Measurements from ENCODE around the gene BHLHA9. TPM values are rescaled to one million over a fixed set of nuclear protein-coding genes. Genes with fewer than 3 reads are reported as not detected.

BHLHA9 gene
- total RNA-seq = not detected

GRCh38 chr17:1270210-1271029 is at the start of gene BHLHA9:
Gene BHLHA9 (plus strand): TSS chr17:1270444. CDS start chr17:1270564, 120 bp downstream.
- ATAC-seq = no peak
- DNase-seq (ENCODE audit: low spot score in 2 of 2) = no peak
- H3K9me3 Mint-ChIP-seq = no peaks in the 10 kb centered on the region
- no peaks in the 10 kb centered on the region for H3K36me3 Mint-ChIP-seq
- no peak within 1 kb of the TSS for H3K27ac Mint-ChIP-seq

GRCh38 chr17:1221209-1221608 is 49.0 kb upstream of the BHLHA9 start:
- H3K36me3 Mint-ChIP-seq = no peaks in the 10 kb centered on the region
- ATAC-seq (no peak), DNase-seq (ENCODE audit: low spot score in 2 of 2) (no peak)
- H3K9me3 Mint-ChIP-seq = no peaks in the 10 kb centered on the region
- no peak overlapping the region for H3K27ac Mint-ChIP-seq

GRCh38 chr17:1222321-1222720 is 47.9 kb upstream of the BHLHA9 start:
- DNase-seq (ENCODE audit: low spot score in 2 of 2) (no peak), ATAC-seq (no peak)

GRCh38 chr17:1223662-1224061 is 46.6 kb upstream of the BHLHA9 start:
- H3K27ac Mint-ChIP-seq = no peak overlapping the region
- no peak for ATAC-seq

More at GRCh38 chr17:1222321-1222720, 47.9 kb upstream of the BHLHA9 start:
- Mint-ChIP-seq H3K27ac (no peak overlapping the region), H3K9me3 (no peaks in the 10 kb centered on the region), H3K36me3 (no peaks in the 10 kb centered on the region)

GRCh38 chr17:1224330-1224729 is 45.9 kb upstream of the BHLHA9 start:
- DNase-seq (ENCODE audit: low spot score in 2 of 2) (no peak), ATAC-seq (no peak)
- H3K27ac Mint-ChIP-seq = no peak overlapping the region
- peaks cover 0 to 6% of the 10 kb centered on the region in 2 donors for H3K36me3 Mint-ChIP-seq
- no peaks in the 10 kb centered on the region for H3K9me3 Mint-ChIP-seq

More at GRCh38 chr17:1223662-1224061, 46.6 kb upstream of the BHLHA9 start:
- Mint-ChIP-seq H3K9me3 (no peaks in the 10 kb centered on the region), H3K36me3 (peaks cover 0 to 6% of the 10 kb centered on the region in 2 donors)
- no peak for DNase-seq (ENCODE audit: low spot score in 2 of 2)

GRCh38 chr17:1226308-1226707 is 43.9 kb upstream of the BHLHA9 start:
- ATAC-seq (no peak), DNase-seq (ENCODE audit: low spot score in 2 of 2) (no peak)
- Mint-ChIP-seq H3K9me3 (no peaks in the 10 kb centered on the region), H3K27ac (no peak overlapping the region), H3K36me3 (peaks cover 6 to 13% of the 10 kb centered on the region in 2 donors)

- Mint-ChIP-seq H3K36me3 (peaks cover 6 to 13% of the 10 kb centered on the region in 2 donors), H3K9me3 (no peaks in the 10 kb centered on the region), H3K27ac (no peak overlapping the region)
- DNase-seq (ENCODE audit: low spot score in 2 of 2) (no peak), ATAC-seq (no peak)
Measured at GRCh38 chr17:1227365-1227764, 42.9 kb upstream of the BHLHA9 start.

GRCh38 chr17:1227917-1228780 is 42.1 kb upstream of the BHLHA9 start:
- ATAC-seq (peak in 1 of 2 donors; percentile 24), DNase-seq (ENCODE audit: low spot score in 2 of 2) (no peak)
- Mint-ChIP-seq H3K36me3 (peaks cover 6 to 13% of the 10 kb centered on the region in 2 donors), H3K27ac (peak overlapping the region in 1 of 2 donors; percentile 93), H3K9me3 (no peaks in the 10 kb centered on the region)

- Mint-ChIP-seq H3K36me3 (peaks cover 6 to 13% of the 10 kb centered on the region in 2 donors), H3K27ac (no peak overlapping the region), H3K9me3 (no peaks in the 10 kb centered on the region)
- ATAC-seq (peak in 1 of 2 donors; percentile 33), DNase-seq (ENCODE audit: low spot score in 2 of 2) (no peak)
Measured at GRCh38 chr17:1228781-1229348, 41.4 kb upstream of the BHLHA9 start.

- DNase-seq (ENCODE audit: low spot score in 2 of 2) (peak in 1 of 2 donors; percentile 42), ATAC-seq (peak; percentile 63 to 70)
- Mint-ChIP-seq H3K36me3 (peaks cover 6 to 13% of the 10 kb centered on the region in 2 donors), H3K9me3 (no peaks in the 10 kb centered on the region), H3K27ac (no peak overlapping the region)
Measured at GRCh38 chr17:1229349-1229899, 40.8 kb upstream of the BHLHA9 start.

GRCh38 chr17:1229900-1230501 is 40.2 kb upstream of the BHLHA9 start:
- H3K27ac Mint-ChIP-seq = peak overlapping the region in 1 of 2 donors; percentile 50
- DNase-seq (ENCODE audit: low spot score in 2 of 2) = no peak
- ATAC-seq = no peak
- peaks cover 6 to 13% of the 10 kb centered on the region in 2 donors for H3K36me3 Mint-ChIP-seq
- H3K9me3 Mint-ChIP-seq = no peaks in the 10 kb centered on the region

GRCh38 chr17:1231456-1231855 is 38.8 kb upstream of the BHLHA9 start:
- H3K27ac Mint-ChIP-seq = no peak overlapping the region
- ATAC-seq (no peak), DNase-seq (ENCODE audit: low spot score in 2 of 2) (no peak)
- H3K9me3 Mint-ChIP-seq = no peaks in the 10 kb centered on the region
- H3K36me3 Mint-ChIP-seq = peaks cover 6 to 13% of the 10 kb centered on the region in 2 donors

- Mint-ChIP-seq H3K36me3 (peaks cover 6 to 13% of the 10 kb centered on the region in 2 donors), H3K9me3 (no peaks in the 10 kb centered on the region), H3K27ac (no peak overlapping the region)
- no peak for DNase-seq (ENCODE audit: low spot score in 2 of 2)
- ATAC-seq = no peak
Measured at GRCh38 chr17:1232331-1232730, 37.9 kb upstream of the BHLHA9 start.

- no peak for DNase-seq (ENCODE audit: low spot score in 2 of 2)
Measured at GRCh38 chr17:1232786-1233185, 37.5 kb upstream of the BHLHA9 start.

GRCh38 chr17:1234455-1234854 is 35.8 kb upstream of the BHLHA9 start:
- Mint-ChIP-seq H3K9me3 (no peaks in the 10 kb centered on the region), H3K27ac (no peak overlapping the region), H3K36me3 (peaks cover 6 to 7% of the 10 kb centered on the region in 2 donors)
- ATAC-seq (no peak), DNase-seq (ENCODE audit: low spot score in 2 of 2) (no peak)

More at GRCh38 chr17:1232786-1233185, 37.5 kb upstream of the BHLHA9 start:
- Mint-ChIP-seq H3K9me3 (no peaks in the 10 kb centered on the region), H3K36me3 (peaks cover 6 to 13% of the 10 kb centered on the region in 2 donors), H3K27ac (no peak overlapping the region)
- no peak for ATAC-seq

- Mint-ChIP-seq H3K27ac (no peak overlapping the region), H3K36me3 (no peaks in the 10 kb centered on the region), H3K9me3 (no peaks in the 10 kb centered on the region)
- ATAC-seq (no peak), DNase-seq (ENCODE audit: low spot score in 2 of 2) (no peak)
Measured at GRCh38 chr17:1237471-1237870, 32.8 kb upstream of the BHLHA9 start.

Data from activated naive CD4-positive, alpha-beta T cell treated with anti-CD3 and anti-CD28 coated beads, Interleukin-2, amount 50 U/mL, for 72 hours (primary cell).